DMS 273 (cell line): ENCODE results near the gene VWA2.

Experiments
- DNase-seq: peaks from one replicate; lab custom pipeline; 2025; ENCODE audit not compliant: unreplicated experiment; lab: John Stamatoyannopoulos, UW

VWA2 gene

DNA sequence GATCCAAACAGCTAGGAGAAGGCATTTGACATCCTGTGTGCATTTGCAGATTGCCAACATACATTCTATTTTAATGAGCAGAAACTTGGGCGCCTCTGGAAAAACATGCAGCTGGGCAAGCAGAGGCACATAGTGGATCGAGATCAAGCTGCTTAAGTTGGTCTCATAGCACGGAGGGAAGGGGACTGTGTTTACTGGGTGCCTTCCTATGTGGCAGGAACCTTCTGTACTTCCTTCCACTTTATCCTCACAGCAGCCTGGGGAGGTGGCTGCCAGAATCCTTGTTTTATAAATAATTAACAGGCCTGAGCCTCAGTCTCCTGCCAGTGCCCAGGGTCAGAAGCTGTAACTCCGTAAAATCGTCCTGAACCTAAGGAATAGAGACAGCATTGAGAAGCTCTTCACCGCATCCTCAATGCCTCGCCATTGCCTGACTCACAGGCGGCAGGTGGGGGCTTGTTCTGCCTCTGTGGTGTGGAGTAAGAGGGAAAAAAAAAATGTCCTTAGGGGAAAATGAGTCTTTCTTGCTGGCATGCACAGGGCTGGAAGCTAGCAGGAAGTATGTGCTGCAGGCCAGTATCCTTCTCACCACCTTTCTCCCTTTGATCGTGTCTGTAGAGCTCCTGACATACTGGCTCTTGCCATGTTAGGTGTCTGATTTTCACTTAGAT, 6.2 kb downstream of the VWA2 start:
- no peak for DNase-seq

DNA sequence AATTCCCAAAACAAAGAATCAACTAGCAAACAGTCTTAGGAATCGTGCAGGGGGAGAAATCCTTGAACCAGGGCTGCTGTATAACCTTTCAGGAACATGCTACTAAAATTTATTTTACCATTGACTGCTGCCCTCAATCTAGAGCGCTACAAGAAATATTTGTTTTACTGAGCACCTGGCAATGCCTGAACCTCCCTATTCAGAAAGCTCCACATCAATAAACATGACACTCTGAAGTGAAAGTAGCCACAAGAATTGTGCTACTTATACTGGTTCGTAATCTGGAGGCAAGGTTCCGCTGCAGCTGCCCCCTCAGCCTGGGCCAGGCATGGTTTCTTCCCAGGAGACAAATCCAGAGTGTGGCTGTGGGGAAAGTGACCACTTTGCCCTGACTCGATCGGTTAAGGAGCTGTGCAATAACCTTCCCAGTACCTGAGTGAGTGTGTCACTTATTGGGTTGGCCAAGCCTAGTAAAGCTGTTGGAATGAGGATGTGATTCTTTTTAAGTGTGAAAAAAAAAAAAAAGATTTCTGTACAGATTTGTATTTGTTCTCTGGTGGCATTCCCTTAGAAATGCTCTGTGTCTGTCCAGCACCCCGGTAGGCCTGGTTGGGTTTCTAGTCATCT, 7.7 kb downstream of the VWA2 start:
- no peak for DNase-seq

GRCh38 chr10:114250236-114250635, 11.2 kb downstream of the VWA2 start:
- peak; percentile 23 for DNase-seq

DNA sequence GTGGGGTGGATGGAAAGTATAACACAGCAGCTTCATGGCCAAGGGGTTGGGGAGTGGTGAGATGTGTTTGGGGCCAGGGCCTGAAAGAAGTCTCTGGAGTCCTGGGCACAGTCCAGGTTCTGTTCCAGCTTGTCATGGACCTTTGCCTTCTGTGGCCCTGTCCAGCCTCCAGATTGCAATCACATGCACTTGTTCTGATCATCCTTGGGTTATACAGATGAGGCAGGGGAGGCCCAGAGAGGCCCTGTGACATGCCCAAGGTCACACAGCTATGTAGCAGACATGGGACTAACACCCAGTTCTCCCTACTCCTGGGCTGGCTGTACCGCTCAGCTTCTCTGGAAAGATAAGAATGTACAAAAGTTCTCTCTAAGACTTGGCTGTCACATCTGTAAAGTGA, 11.7 kb downstream of the VWA2 start:
- no peak for DNase-seq

DNA sequence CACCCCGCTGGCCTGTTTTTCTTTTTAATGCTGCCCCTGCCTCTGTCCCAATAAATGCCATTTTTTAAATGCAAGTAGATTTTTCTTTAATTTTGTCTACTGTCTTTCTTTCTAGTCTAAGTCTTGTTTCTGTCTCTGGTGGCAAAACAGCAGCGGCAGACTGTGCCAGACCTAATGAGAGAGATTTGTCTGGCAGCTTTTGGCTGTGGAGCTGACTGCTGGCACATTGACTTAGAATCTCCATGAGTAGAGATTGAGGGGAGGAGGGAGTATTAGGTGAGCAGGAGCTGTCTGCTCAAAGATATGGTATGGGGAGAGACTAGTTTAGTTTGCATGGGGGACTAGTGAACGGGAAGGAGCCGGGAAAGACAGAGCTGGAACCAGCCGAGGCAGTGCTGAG, 13.0 kb downstream of the VWA2 start:
- no peak for DNase-seq

GRCh38 chr10:114252883-114253282, 13.8 kb downstream of the VWA2 start:
- DNase-seq, result no peak

DNA sequence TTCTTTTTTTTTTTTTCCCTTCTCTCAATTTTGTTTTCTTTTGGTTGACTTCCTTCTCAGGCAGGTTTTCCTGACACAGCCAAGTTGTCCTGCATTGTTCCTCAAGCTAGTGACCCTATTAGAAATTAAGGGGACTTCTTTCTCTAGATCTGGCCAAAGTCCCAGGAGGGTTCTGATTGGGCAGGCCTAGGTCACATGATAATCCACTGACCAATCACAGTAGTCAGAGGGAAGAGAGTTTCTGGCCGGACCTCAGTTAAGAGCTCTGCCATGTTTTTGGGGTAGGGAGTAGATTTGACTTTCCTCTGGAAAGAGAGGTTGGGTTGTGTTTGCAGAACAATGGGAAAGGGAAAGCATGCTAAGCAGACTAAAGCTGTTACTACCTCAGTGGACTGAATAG, 16.2 kb downstream of the VWA2 start:
- DNase-seq, result no peak

DNA sequence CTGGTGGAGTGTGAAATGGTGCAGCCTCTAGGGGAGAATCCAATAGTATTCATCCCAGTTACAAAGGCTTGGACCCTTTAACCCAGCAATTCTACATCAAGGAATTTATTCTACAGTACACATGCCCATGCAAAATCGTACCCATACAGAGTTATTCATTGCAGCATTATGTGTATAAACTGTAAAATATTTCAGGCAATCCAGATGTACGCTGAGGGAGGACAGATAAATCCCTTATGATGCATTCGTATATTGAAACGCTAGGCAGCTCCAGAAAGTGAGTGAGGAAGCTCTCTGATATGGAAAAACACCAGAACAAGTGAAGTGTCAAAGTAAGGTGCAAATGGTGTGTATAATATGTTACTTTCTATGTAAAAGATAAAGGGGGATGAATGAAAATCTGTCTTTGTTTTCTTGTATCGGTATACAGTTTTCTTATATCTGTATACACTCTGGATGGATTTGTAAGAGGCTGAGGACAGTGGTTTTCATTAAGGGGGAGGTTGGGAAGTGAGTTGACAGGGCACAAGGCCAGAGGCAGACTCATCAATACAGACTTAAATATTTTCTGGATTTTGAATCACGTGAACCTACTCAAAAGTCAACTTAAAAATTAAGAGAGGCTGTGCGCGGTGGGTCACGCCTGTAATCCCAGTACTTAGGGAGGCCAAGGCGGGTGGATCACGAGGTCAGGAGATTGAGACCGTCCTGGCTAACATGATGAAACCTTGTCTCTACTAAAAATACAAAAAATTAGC, 17.1 kb downstream of the VWA2 start:
- DNase-seq, result no peak

DNA sequence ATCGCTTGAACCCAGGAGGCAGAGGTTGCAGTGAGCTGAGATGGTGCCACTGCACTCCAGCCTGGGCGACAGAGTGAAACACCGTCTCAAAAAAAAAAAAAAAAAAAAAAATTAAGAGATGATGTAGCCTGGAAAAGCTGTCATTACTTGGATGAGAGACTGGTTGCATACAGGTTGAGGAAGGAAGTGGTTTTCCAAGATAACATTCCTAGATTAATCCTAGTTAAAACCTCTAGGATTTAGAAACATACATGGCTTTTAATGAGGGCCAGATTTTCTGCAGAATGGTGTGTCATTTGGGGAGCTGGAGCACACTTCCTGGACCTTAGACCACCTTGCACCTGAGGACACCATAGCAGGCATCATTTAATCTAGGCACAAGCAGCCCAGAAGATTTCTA, 17.8 kb downstream of the VWA2 start:
- DNase-seq, result no peak

- no peak for DNase-seq
These were observed 18.4 kb downstream of the VWA2 start for GRCh38 chr10:114257498-114257897.

GRCh38 chr10:114258274-114258840, 19.3 kb downstream of the VWA2 start:
- DNase-seq, result no peak

- no peak for DNase-seq
These were observed 20.8 kb downstream of the VWA2 start for GRCh38 chr10:114259824-114260223.

- no peak for DNase-seq
These were observed 21.3 kb downstream of the VWA2 start for GRCh38 chr10:114260366-114260765.

GRCh38 chr10:114261076-114261475, 22.0 kb downstream of the VWA2 start:
- no peak for DNase-seq

- no peak for DNase-seq
These were observed 23.4 kb downstream of the VWA2 start for GRCh38 chr10:114262496-114262895.

DNA sequence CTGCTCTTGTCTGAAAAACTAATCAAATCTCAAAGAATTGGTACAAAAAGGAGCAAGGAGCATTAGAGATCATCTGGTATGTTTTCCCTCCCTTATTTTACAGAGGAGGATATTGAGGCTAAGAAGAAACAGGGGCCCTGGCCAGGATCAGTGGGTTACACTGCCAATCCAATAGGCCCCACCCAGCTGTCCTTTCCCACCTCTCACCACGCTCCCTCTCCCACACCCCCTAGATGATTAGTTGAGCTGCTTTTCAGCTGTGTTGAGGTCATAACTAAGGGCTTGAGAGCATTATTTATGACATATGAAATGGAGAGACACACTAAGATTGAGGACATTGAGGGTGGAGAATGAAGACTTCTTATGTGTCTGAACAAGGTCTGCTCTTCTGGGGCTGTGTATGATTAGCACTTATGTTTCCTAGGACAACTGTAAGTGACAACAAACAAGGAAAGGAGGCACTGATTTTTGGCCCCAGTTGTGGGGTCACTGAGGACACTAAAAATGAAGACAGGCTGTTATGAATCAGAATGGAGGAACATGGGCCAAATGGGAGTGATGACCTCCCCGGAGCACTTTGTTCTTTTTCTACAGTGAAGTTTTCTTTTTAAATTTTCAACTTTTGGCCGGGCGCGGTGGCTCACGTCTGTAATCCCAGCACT, 26.5 kb downstream of the VWA2 start:
- no peak for DNase-seq

GRCh38 chr10:114266521-114266920, 27.5 kb downstream of the VWA2 start:
- peak; percentile 71 for DNase-seq

- DNase-seq, result no peak
These were observed 32.2 kb downstream of the VWA2 start for GRCh38 chr10:114271075-114271778.

DNA sequence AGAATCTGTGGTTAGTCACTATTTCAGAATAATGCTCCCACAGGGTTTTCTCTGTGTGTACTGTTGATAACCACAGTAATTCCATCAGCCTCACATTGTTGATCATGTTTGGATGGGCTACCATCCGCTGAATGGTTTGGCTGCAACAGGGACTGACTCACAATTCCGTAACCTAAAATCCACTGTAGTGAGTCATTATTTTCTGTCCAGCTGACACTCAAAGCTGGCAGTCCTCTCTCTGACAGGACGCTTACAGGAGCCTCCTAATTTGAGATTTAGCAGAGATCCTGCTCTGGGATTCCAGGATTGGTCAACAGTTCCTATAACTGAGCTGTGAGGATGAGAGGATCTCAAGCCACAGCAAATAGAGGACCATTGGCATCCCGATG, 32.7 kb downstream of the VWA2 start:
- no peak for DNase-seq

DNA sequence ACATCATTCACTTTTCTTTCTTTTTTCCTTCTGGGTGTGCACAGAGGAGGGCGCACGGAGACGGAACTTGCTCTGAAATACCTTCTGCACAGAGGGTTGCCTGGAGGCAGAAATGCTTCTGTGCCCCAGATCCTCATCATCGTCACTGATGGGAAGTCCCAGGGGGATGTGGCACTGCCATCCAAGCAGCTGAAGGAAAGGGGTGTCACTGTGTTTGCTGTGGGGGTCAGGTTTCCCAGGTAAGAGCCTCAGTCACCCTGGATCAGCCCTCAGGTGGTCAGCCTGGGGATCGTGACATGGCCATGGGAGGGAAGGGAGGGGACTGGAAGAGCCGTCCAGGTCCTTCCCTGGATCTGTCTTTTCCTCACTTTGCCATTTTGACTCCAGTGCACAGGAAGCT, 33.6 kb downstream of the VWA2 start:
- no peak for DNase-seq

- no peak for DNase-seq
These were observed 34.9 kb downstream of the VWA2 start for GRCh38 chr10:114273910-114274309.
